HCT116 (cell line): ENCODE results near the gene CCND2.

ENCODE experiments used
- CTCF ChIP-seq, 3 experiments: fragments of 200-600 bp in 1 of 3; sonication (generic) in 1 of 3; IDR thresholded peaks in 2 of 3; conservative IDR thresholded peaks in 1 of 3; 2 replicates each; pipeline ENCODE4 v1.5.1; 2012 to 2017; ENCODE audit warnings: low read depth in 2 of 3, low read length in 2 of 3, antibody characterized with exemption in 1 of 3, borderline replicate concordance in 1 of 3, control low read depth in 1 of 3, mild to moderate bottlenecking in 1 of 3, mixed read lengths in 1 of 3, mixed run types in 1 of 3, moderate library complexity in 1 of 3; ENCODE audit not compliant: insufficient read depth in 1 of 3
- EGR1 ChIP-seq: IDR thresholded peaks from 2 replicates; pipeline ENCODE4 v1.6.1; 2012; ENCODE audit warnings: low read depth
- EZH2 ChIP-seq: fragments of 200-600 bp; sonication (generic); IDR thresholded peaks from 2 replicates; pipeline ENCODE4 v1.6.1; 2017; ENCODE audit warnings: antibody characterized with exemption, mixed run types
- EZH2phosphoT487 ChIP-seq: fragments of 200-600 bp; IDR thresholded peaks from 2 replicates; pipeline ENCODE4 v1.6.1; 2018; ENCODE audit warnings: antibody characterized with exemption, borderline replicate concordance
- POLR2A ChIP-seq: IDR thresholded peaks from 2 replicates; pipeline ENCODE4 v1.7.0; 2011; ENCODE audit warnings: borderline replicate concordance; ENCODE audit not compliant: insufficient read depth, insufficient read length; ENCODE audit errors: extremely low read depth
- POLR2AphosphoS5 ChIP-seq: IDR thresholded peaks from 2 replicates; pipeline ENCODE4 v1.6.1; 2011; ENCODE audit warnings: mild to moderate bottlenecking, low read depth, low read length, moderate library complexity
- RAD21 ChIP-seq: IDR thresholded peaks from 2 replicates; pipeline ENCODE4 v1.6.1; 2012; ENCODE audit warnings: low read depth, mild to moderate bottlenecking
- YY1 ChIP-seq: IDR thresholded peaks from 2 replicates; pipeline ENCODE4 v1.6.1; 2011; ENCODE audit warnings: low read length, low read depth, moderate library complexity, mild to moderate bottlenecking; ENCODE audit not compliant: insufficient replicate concordance; ENCODE audit errors: extremely low read depth
- ZBTB33 ChIP-seq: IDR thresholded peaks from 2 replicates; pipeline ENCODE4 v1.6.1; 2011; ENCODE audit warnings: mild to moderate bottlenecking, low read length, moderate library complexity; ENCODE audit not compliant: insufficient replicate concordance; ENCODE audit errors: extremely low read depth
- ZFX ChIP-seq: fragments of 450-650 bp; IDR thresholded peaks from 2 replicates; pipeline ENCODE4 v1.6.1; 2017
- ZNF274 ChIP-seq: fragments of 200-500 bp; sonication (Bioruptor generic); IDR thresholded peaks from 2 replicates; pipeline ENCODE4 v1.6.1; 2014; ENCODE audit warnings: mild to moderate bottlenecking, low read depth, low read length, inconsistent platforms

- no peak for TF ChIP-seq EZH2
- no peak for TF ChIP-seq CTCF (IDR thresholded peaks at IDR 0.05 in 2 of 3, conservative IDR thresholded peaks at IDR 0.05 in 1 of 3; ENCODE audit: borderline replicate concordance in 1 of 3, insufficient read depth in 1 of 3, low read depth in 2 of 3, low read length in 2 of 3)
- TF ChIP-seq YY1 = no peak
- no peak for TF ChIP-seq RAD21
- no peak for TF ChIP-seq EGR1
- TF ChIP-seq POLR2A = no peak
- no peak for TF ChIP-seq ZNF274
- no peak for TF ChIP-seq POLR2AphosphoS5
- no peak for TF ChIP-seq ZFX
- no peak for TF ChIP-seq EZH2phosphoT487
- TF ChIP-seq ZBTB33 = no peak
Measured at GRCh38 chr12:4265280-4265679, 8.3 kb upstream of the CCND2 start.
